Adrenal gland (tissue), 12 donors: ENCODE data around the gene OPRD1. TPM values are rescaled to one million over a fixed set of nuclear protein-coding genes. Genes with fewer than 3 reads are reported as not detected.

Source experiments
- DNase-seq, 7 donors: peaks; one replicate each; pipeline ENCODE4 v3.0.0-alpha.2; 2019 to 2020
- H3K27ac ChIP-seq, 5 donors: fragments of 200-600 bp; sonication (generic) in 4 of 5; 1 replicate in 3 of 5; 2 replicates in 2 of 5; pipeline versions ENCODE4 v1.5.1 to v1.8.0; 2016 to 2020; ENCODE audit warnings: mild to moderate bottlenecking in 1 of 5
- H3K27me3 ChIP-seq: fragments of 200-600 bp; 2 replicates; pipeline ENCODE4 v1.8.0; 2021
- H3K36me3 ChIP-seq, 2 donors: fragments of 200-600 bp; replicated peaks in 1 of 2; 1 replicate in 1 of 2; 2 replicates in 1 of 2; pipeline versions ENCODE4 v1.5.1 to v1.8.0; 2018 to 2022
- H3K4me1 ChIP-seq, 2 donors: fragments of 200-600 bp; replicated peaks in 1 of 2; 1 replicate in 1 of 2; 2 replicates in 1 of 2; pipeline versions ENCODE4 v1.5.1 to v1.8.0; 2018 to 2021
- H3K4me3 ChIP-seq, 4 donors: fragments of 200-600 bp; sonication (generic) in 3 of 4; one replicate each; pipeline ENCODE4 v1.5.1; 2016 to 2018
- H3K9me3 ChIP-seq, 3 donors: fragments of 200-600 bp; sonication (generic) in 1 of 3; replicated peaks in 1 of 3; 1 replicate in 2 of 3; 2 replicates in 1 of 3; pipeline versions ENCODE4 v1.5.1 to v1.8.0; 2016 to 2021
- POLR2A ChIP-seq, 2 donors: fragments of 450-650 bp; IDR thresholded peaks; one replicate each; pipeline ENCODE4 v1.6.1; 2017; ENCODE audit warnings: antibody characterized with exemption in 2 of 2, mild to moderate bottlenecking in 2 of 2, moderate library complexity in 1 of 2
- WGBS, 4 donors: extraction: QIAGEN DNeasy Blood & Tissue Kit in 2 of 4; methylation state at CpG; one replicate each; pipeline versions ENCODE4 v1.1.5 to v1.1.7; 2013 to 2017; 5-methylcytosine and 5-hydroxymethylcytosine counted together
- intact Hi-C, 2 donors: fragments of 100-400 bp; cut with DNase I; formaldehyde crosslinking; loops; one replicate each; pipeline versions ENCODE4 v1.14.1 to v1.15.0; 2022 to 2023
- polyA plus RNA-seq, 3 donors: library from polyadenylated mRNA; stranded (reverse); fragments of 200-250 nt in 2 of 3; fragments of 350-450 nt in 1 of 3; fragmentation: Illumina TruSeq in 1 of 3; extraction: RNeasy Lipid Tissue Mini Kit (QIAGEN cat#74804) in 1 of 3; gene quantifications; one replicate each; pipeline ENCODE4 v1.2.3, GENCODE V29; 2013 to 2014
- total RNA-seq, 9 donors: library from RNA; depleted of rRNA in 4 of 9; stranded (reverse); fragments of >200 nt in 4 of 9; fragments of 120-200 nt in 1 of 9; fragmentation: NEBNext Ultra II Directional in 1 of 9; extraction: Animal tissue kit (Norgen Biotek cat#: 25700) in 1 of 9; gene quantifications; one replicate each; pipeline versions ENCODE4 v1.1.0 to v1.2.4, GENCODE V29; 2013 to 2023
- TF ChIP-seq, protein P1 (sequence below), 6 experiments: fragments of 450-650 bp in 4 of 6; fragments of 200-600 bp in 2 of 6; sonication (generic) in 1 of 6; IDR thresholded peaks; 1 replicate in 5 of 6; 2 replicates in 1 of 6; pipeline versions ENCODE4 v1.5.1 to v1.8.0; 2016 to 2021; ENCODE audit warnings: antibody characterized with exemption in 6 of 6, mild to moderate bottlenecking in 2 of 6, moderate library complexity in 1 of 6
- donor health status: healthy with polysubstance abuse.
- donor health status: Bipolar disorder and iron deficiency.
- donor health status: DM: yes; HTN: yes; CAD: no.
- donor health status: DM: no; HTN: no; CAD: no.
- donor health status: DM: no; HTN: no; CAD: no.
- donor health status: DM: yes; HTN: yes; CAD: no.

OPRD1 gene
- total and polyA plus RNA-seq, 12 donors: 0.06 to 1.8 (median 0.35) TPM; not detected in 4

DNA sequence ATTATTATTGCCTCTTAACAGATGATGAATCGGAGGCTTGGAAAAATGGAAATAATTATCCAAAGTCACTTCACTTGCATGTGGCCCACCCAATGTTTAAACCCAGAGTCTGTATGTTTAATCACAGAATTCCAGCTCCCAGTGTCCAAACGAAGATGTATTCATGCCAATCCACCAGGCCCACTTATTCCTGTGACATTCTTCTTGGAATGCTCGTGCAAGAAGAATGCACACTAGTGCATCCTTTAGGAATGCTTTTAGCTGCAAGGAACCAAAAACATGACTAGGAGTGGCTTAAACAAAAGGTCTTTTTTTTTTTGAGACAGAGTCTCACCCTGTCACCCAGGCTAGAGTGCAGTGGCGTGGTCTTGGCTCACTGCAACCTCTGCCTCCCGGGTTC, 8.9 kb upstream of the OPRD1 start:
- intact Hi-C loops: no loop called here
- Histone ChIP-seq H3K27ac (no peak overlapping the region), H3K9me3 (no peaks in the 10 kb centered on the region), H3K27me3 (no peaks in the 10 kb centered on the region), H3K36me3 (no peaks in the 10 kb centered on the region), H3K4me3 (no peak overlapping the region), H3K4me1 (no peaks in the 10 kb centered on the region)
- no peak for DNase-seq
- 61 to 81% (median 75%) methylated on average over 5 of the region's 5 CpGs for WGBS, 4 donors
- no peak for TF ChIP-seq POLR2A (IDR thresholded peaks at IDR 0.05)
- TF ChIP-seq, protein P1, sequence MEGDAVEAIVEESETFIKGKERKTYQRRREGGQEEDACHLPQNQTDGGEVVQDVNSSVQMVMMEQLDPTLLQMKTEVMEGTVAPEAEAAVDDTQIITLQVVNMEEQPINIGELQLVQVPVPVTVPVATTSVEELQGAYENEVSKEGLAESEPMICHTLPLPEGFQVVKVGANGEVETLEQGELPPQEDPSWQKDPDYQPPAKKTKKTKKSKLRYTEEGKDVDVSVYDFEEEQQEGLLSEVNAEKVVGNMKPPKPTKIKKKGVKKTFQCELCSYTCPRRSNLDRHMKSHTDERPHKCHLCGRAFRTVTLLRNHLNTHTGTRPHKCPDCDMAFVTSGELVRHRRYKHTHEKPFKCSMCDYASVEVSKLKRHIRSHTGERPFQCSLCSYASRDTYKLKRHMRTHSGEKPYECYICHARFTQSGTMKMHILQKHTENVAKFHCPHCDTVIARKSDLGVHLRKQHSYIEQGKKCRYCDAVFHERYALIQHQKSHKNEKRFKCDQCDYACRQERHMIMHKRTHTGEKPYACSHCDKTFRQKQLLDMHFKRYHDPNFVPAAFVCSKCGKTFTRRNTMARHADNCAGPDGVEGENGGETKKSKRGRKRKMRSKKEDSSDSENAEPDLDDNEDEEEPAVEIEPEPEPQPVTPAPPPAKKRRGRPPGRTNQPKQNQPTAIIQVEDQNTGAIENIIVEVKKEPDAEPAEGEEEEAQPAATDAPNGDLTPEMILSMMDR (IDR thresholded peaks at IDR 0.05): no peak

DNA sequence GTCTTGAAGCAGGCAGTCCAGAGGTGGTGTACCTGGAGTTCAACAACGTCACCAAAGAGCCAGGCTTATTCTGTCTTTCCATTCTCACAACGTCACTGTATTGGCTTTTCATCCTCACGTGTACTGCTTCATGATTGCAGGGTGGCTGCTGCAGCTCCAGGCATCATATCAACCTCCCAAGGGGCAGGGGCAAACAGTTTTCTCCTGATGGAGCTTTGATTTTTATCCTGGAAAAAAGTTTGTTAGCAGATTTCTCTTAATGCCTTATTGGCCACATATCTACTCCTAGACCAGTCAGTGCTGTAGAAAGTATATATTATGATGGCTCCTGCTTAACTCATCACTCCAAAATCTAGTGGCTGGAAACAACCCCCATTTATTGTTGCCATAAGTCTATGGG, 8.3 kb upstream of the OPRD1 start:
- H3K27ac ChIP-seq: no peak overlapping the region
- intact Hi-C loops: no loop called here
- TF ChIP-seq, protein P1 (IDR thresholded peaks at IDR 0.05): no peak
- TF ChIP-seq POLR2A (IDR thresholded peaks at IDR 0.05): no peak
- H3K4me1 ChIP-seq: no peaks in the 10 kb centered on the region
- DNase-seq: no peak
- WGBS, 4 donors: 87 to 93% (median 90%) methylated on average over 3 of the region's 3 CpGs
- no peaks in the 10 kb centered on the region for H3K9me3 ChIP-seq
- H3K4me3 ChIP-seq: no peak overlapping the region
- H3K36me3 ChIP-seq: no peaks in the 10 kb centered on the region
- H3K27me3 ChIP-seq: no peaks in the 10 kb centered on the region

DNA sequence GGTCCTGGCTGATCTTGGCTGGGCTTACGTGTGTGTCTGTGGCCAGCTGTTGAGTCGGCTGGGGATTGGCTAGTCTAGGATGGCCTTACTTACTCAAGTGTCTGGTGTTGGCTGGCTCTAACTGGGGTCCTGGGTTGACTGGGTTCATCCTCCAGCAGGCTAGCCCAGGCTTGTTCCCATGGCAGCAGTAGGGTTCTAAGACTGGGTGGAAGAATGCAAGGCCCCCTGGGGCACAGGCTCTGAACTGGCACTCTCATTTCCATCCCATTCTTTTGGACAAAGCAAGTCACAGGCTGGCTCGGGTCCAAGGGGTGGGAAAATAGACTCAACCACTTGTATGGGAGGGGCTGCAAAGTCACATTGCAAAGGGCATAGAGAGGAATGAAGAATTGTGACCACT, 7.9 kb upstream of the OPRD1 start:
- DNase-seq: no peak
- H3K27me3 ChIP-seq: no peaks in the 10 kb centered on the region
- H3K27ac ChIP-seq: no peak overlapping the region
- no peak overlapping the region for H3K4me3 ChIP-seq
- intact Hi-C loops: no loop called here
- WGBS, 4 donors: 60 to 72% (median 71%) methylated on average over 3 of the region's 3 CpGs
- no peaks in the 10 kb centered on the region for H3K9me3 ChIP-seq
- TF ChIP-seq, protein P1 (IDR thresholded peaks at IDR 0.05): no peak
- no peak for TF ChIP-seq POLR2A (IDR thresholded peaks at IDR 0.05)
- no peaks in the 10 kb centered on the region for H3K36me3 ChIP-seq
- H3K4me1 ChIP-seq: no peaks in the 10 kb centered on the region

DNA sequence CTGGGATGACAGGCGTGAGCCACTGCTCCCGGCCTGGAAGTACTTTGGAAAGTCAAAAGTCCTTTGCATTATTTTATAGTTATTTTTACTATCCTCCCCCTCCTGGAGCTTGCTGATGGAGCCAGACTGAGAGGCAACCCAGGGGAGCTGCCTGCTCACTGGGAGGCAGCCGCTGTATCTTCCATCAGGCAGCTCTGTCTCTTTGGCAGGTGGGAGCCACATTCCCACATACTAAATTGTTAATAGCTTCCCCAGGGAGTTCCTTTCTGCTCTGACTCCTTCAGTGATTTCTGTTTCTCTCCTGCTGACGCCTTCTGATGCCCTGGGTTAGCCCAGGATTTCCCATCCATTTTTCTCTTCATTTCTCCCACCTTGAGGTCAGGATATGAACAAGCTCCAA, 4.9 kb upstream of the OPRD1 start:
- intact Hi-C loops: no loop called here
- no peaks in the 10 kb centered on the region for H3K4me1 ChIP-seq

More for the DNA sequence above, 4.9 kb upstream of the OPRD1 start:
- TF ChIP-seq POLR2A (IDR thresholded peaks at IDR 0.05): no peak
- TF ChIP-seq, protein P1 (IDR thresholded peaks at IDR 0.05): no peak
- H3K27me3 ChIP-seq: peaks cover 12% of the 10 kb centered on the region
- H3K9me3 ChIP-seq: no peaks in the 10 kb centered on the region
- 43 to 66% (median 56%) methylated on average over 4 of the region's 4 CpGs for WGBS, 4 donors
- no peak overlapping the region for H3K27ac ChIP-seq
- H3K36me3 ChIP-seq: no peaks in the 10 kb centered on the region
- H3K4me3 ChIP-seq: no peak overlapping the region
- DNase-seq: no peak
